HepG2 (cell line): ENCODE measurements around the gene SIAH1. TPM values are rescaled to one million over a fixed set of nuclear protein-coding genes. Genes with fewer than 3 reads are reported as not detected.

Source experiments
- CEBPB ChIP-seq: IDR thresholded peaks from 2 replicates; pipeline ENCODE4 v1.6.1; 2011; ENCODE audit warnings: low read depth, low read length, improper control_type of control experiment, borderline replicate concordance
- ELF4 ChIP-seq: sonication (generic); formaldehyde crosslinking; IDR thresholded peaks from 2 replicates; pipeline ENCODE4 v1.5.0; 2020; ENCODE audit warnings: missing genetic modification reagents, mild to moderate bottlenecking, moderate library complexity, borderline replicate concordance
- HDAC2 ChIP-seq: sonication (generic); formaldehyde crosslinking; IDR thresholded peaks from 2 replicates; pipeline ENCODE4 v1.4.0; 2020; ENCODE audit warnings: missing genetic modification reagents
- KDM5B ChIP-seq: sonication (generic); formaldehyde crosslinking; IDR thresholded peaks from 2 replicates; pipeline ENCODE4 v1.4.0; 2020; ENCODE audit warnings: missing genetic modification reagents, mild to moderate bottlenecking, borderline replicate concordance
- NCOA2 ChIP-seq: sonication (generic); formaldehyde crosslinking; IDR thresholded peaks from 2 replicates; pipeline ENCODE4 v1.8.0; 2022; ENCODE audit warnings: inconsistent platforms
- SIX1 ChIP-seq: sonication (generic); formaldehyde crosslinking; IDR thresholded peaks from 2 replicates; pipeline ENCODE4 v1.4.0; 2020; ENCODE audit warnings: missing genetic modification reagents, borderline replicate concordance
- SMAD3 ChIP-seq: sonication (generic); formaldehyde crosslinking; IDR thresholded peaks from 2 replicates; pipeline ENCODE4 v1.4.0; 2020; ENCODE audit warnings: missing genetic modification reagents
- TOPORS ChIP-seq: sonication (generic); formaldehyde crosslinking; IDR thresholded peaks from 2 replicates; pipeline ENCODE4 v1.8.0; 2023; ENCODE audit warnings: mild to moderate bottlenecking, missing genetic modification reagents
- ZBTB38 ChIP-seq: sonication (generic); formaldehyde crosslinking; IDR thresholded peaks from 2 replicates; pipeline ENCODE4 v1.5.1; 2020; ENCODE audit warnings: mild to moderate bottlenecking, missing genetic modification reagents
- ZC3H4 ChIP-seq: sonication (generic); formaldehyde crosslinking; IDR thresholded peaks from 2 replicates; pipeline ENCODE4 v1.4.0; 2020; ENCODE audit warnings: missing genetic modification reagents, borderline replicate concordance
- ZKSCAN8 ChIP-seq: IDR thresholded peaks from 2 replicates; pipeline ENCODE4 v1.6.1; 2016; ENCODE audit warnings: borderline replicate concordance, missing genetic modification reagents, missing compliant biosample characterization
- ZNF256 ChIP-seq: sonication (generic); formaldehyde crosslinking; conservative IDR thresholded peaks from 2 replicates; pipeline ENCODE4 v1.4.0; 2020; ENCODE audit warnings: missing genetic modification reagents
- ZNF709 ChIP-seq: sonication (generic); formaldehyde crosslinking; IDR thresholded peaks from 2 replicates; pipeline ENCODE4 v1.5.0; 2020; ENCODE audit warnings: mild to moderate bottlenecking, missing genetic modification reagents
- ZNF749 ChIP-seq: sonication (generic); formaldehyde crosslinking; IDR thresholded peaks from 2 replicates; pipeline ENCODE4 v1.8.0; 2022; ENCODE audit warnings: mild to moderate bottlenecking, missing genetic modification reagents, moderate library complexity, borderline replicate concordance
- ZNF878 ChIP-seq: sonication (generic); formaldehyde crosslinking; IDR thresholded peaks from 2 replicates; pipeline ENCODE4 v1.8.1; 2023; ENCODE audit warnings: mild to moderate bottlenecking, missing genetic modification reagents, moderate library complexity
- polyA plus RNA-seq, 8 experiments: library from polyadenylated mRNA; depleted of rRNA in 3 of 8; stranded (reverse) in 7 of 8; unstranded in 1 of 8; fragments of >200 nt; fragmentation: Illumina TruSeq in 4 of 8; extraction: Trizol in 4 of 8; gene quantifications; 2 replicates each; pipeline versions ENCODE4 v1.2.1 to v1.2.3, GENCODE V29; 2011 to 2016; ENCODE audit warnings: low read depth in 4 of 8, missing spikeins in 1 of 8, mixed read lengths in 1 of 8; ENCODE audit not compliant: insufficient read depth in 1 of 8
- total RNA-seq, 5 experiments: library from RNA; depleted of rRNA; stranded (reverse); fragments of >200 nt; fragmentation: Illumina TruSeq; extraction: Trizol; gene quantifications; 2 replicates each; pipeline ENCODE4 v1.2.3, GENCODE V29; 2016; ENCODE audit warnings: low read depth in 1 of 5
- TF ChIP-seq, protein P1 (sequence below): sonication (generic); formaldehyde crosslinking; conservative IDR thresholded peaks from 2 replicates; pipeline ENCODE4 v1.4.0; 2020; ENCODE audit warnings: mild to moderate bottlenecking, missing genetic modification reagents, moderate library complexity
- TF ChIP-seq, protein P2 (sequence below): sonication (generic); formaldehyde crosslinking; IDR thresholded peaks from 2 replicates; pipeline ENCODE4 v1.5.0; 2020; ENCODE audit warnings: missing genetic modification reagents
- TF ChIP-seq, protein P3 (sequence below): IDR thresholded peaks from 2 replicates; pipeline ENCODE4 v1.6.1; 2016; ENCODE audit warnings: missing genetic modification reagents, missing compliant biosample characterization
- TF ChIP-seq, protein P4 (sequence below): sonication (generic); formaldehyde crosslinking; IDR thresholded peaks from 2 replicates; pipeline ENCODE4 v1.4.0; 2020; ENCODE audit warnings: missing genetic modification reagents
- TF ChIP-seq, protein P5 (sequence below): sonication (generic); formaldehyde crosslinking; conservative IDR thresholded peaks from 2 replicates; pipeline ENCODE4 v1.8.1; 2023; ENCODE audit warnings: missing genetic modification reagents

Gene SIAH1
- total and polyA plus RNA-seq, 2 of the 13 experiments (the other 11 are each of a cell fraction or from before 2014, with no cell fraction given) = 16.0 to 28.6 TPM

DNA sequence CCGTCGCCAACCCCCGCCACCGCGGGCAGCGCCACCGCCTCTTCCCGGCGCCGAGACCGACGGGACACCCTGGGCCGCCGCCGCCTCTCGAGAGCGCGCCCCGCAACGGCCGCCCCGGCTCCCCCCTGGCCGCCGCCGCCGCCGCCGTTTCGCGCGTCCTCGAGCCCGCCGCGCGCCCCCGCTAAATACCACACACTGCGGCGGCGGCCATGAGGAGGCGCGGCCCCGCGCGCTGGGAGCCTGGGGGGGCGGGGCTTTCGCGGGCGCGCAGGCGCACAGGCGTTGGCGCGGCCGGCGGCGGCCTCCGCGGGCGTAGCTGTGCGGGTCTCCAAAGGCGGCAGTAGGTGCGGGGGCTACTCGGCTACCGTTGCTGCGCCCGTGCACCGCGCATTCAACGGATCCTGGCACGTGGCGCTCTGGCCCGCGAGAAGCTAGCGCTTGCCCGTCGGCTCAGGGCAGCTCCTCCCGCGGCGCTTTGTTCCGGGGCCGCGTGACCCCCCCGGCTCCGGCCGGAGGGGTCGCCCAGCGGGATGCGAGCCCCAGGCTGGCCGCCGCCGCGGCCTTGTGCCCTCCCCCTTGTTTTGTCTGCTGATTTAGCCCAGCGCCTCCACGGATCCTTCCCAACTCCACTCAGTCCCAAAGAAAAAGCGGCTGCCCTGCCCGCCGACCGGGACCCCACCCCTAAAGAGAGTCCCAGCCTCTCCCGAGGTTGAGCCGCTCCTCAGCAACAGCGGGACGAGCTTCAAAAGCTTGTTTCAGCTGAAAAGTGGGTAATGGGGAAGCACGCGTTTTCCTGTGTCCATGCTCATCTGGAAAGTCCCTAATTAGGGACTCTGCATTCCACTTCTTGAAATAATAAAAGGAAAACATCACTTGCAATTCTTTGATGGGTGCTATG, at the start of gene SIAH1 (continued):
- TF ChIP-seq, protein P1, sequence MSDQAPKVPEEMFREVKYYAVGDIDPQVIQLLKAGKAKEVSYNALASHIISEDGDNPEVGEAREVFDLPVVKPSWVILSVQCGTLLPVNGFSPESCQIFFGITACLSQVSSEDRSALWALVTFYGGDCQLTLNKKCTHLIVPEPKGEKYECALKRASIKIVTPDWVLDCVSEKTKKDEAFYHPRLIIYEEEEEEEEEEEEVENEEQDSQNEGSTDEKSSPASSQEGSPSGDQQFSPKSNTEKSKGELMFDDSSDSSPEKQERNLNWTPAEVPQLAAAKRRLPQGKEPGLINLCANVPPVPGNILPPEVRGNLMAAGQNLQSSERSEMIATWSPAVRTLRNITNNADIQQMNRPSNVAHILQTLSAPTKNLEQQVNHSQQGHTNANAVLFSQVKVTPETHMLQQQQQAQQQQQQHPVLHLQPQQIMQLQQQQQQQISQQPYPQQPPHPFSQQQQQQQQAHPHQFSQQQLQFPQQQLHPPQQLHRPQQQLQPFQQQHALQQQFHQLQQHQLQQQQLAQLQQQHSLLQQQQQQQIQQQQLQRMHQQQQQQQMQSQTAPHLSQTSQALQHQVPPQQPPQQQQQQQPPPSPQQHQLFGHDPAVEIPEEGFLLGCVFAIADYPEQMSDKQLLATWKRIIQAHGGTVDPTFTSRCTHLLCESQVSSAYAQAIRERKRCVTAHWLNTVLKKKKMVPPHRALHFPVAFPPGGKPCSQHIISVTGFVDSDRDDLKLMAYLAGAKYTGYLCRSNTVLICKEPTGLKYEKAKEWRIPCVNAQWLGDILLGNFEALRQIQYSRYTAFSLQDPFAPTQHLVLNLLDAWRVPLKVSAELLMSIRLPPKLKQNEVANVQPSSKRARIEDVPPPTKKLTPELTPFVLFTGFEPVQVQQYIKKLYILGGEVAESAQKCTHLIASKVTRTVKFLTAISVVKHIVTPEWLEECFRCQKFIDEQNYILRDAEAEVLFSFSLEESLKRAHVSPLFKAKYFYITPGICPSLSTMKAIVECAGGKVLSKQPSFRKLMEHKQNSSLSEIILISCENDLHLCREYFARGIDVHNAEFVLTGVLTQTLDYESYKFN (CRISPR knock-in tag) = no peak
- TF ChIP-seq ZNF256 = no peak
- TF ChIP-seq, protein P2, sequence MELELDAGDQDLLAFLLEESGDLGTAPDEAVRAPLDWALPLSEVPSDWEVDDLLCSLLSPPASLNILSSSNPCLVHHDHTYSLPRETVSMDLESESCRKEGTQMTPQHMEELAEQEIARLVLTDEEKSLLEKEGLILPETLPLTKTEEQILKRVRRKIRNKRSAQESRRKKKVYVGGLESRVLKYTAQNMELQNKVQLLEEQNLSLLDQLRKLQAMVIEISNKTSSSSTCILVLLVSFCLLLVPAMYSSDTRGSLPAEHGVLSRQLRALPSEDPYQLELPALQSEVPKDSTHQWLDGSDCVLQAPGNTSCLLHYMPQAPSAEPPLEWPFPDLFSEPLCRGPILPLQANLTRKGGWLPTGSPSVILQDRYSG (CRISPR knock-in tag) = no peak
- no peak; the same call in 1 of the 2 replicates for TF ChIP-seq SIX1 (CRISPR knock-in tag)
- no peak for TF ChIP-seq SMAD3
- TF ChIP-seq, protein P3, sequence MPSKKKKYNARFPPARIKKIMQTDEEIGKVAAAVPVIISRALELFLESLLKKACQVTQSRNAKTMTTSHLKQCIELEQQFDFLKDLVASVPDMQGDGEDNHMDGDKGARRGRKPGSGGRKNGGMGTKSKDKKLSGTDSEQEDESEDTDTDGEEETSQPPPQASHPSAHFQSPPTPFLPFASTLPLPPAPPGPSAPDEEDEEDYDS (CRISPR knock-in tag) = no peak
- no peak for TF ChIP-seq CEBPB
- TF ChIP-seq ZNF749 (CRISPR knock-in tag) = 0 out of 2 replicates have a peak, but pooled peaks have one; percentile 51
- peak; percentile 79 for TF ChIP-seq ZBTB38 (CRISPR knock-in tag)
- 0 out of 2 replicates have a peak, but pooled peaks have one; percentile 16 for TF ChIP-seq HDAC2 (CRISPR knock-in tag)
- TF ChIP-seq ELF4 (CRISPR knock-in tag) = no peak
- TF ChIP-seq ZNF878 (CRISPR knock-in tag) = 0 out of 2 replicates have a peak, but pooled peaks have one; percentile 40
- TF ChIP-seq ZC3H4 (CRISPR knock-in tag) = no peak
- peak; percentile 40; the same call in 1 of the 2 replicates for TF ChIP-seq ZNF709
- no peak; the same call in 1 of the 2 replicates for TF ChIP-seq NCOA2
- TF ChIP-seq ZKSCAN8 (CRISPR knock-in tag) = no peak
- TF ChIP-seq KDM5B = peak; percentile 98
- TF ChIP-seq, protein P4, sequence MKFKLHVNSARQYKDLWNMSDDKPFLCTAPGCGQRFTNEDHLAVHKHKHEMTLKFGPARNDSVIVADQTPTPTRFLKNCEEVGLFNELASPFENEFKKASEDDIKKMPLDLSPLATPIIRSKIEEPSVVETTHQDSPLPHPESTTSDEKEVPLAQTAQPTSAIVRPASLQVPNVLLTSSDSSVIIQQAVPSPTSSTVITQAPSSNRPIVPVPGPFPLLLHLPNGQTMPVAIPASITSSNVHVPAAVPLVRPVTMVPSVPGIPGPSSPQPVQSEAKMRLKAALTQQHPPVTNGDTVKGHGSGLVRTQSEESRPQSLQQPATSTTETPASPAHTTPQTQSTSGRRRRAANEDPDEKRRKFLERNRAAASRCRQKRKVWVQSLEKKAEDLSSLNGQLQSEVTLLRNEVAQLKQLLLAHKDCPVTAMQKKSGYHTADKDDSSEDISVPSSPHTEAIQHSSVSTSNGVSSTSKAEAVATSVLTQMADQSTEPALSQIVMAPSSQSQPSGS (CRISPR knock-in tag) = peak; percentile 36; the same call in 1 of the 2 replicates
- TF ChIP-seq, protein P5, sequence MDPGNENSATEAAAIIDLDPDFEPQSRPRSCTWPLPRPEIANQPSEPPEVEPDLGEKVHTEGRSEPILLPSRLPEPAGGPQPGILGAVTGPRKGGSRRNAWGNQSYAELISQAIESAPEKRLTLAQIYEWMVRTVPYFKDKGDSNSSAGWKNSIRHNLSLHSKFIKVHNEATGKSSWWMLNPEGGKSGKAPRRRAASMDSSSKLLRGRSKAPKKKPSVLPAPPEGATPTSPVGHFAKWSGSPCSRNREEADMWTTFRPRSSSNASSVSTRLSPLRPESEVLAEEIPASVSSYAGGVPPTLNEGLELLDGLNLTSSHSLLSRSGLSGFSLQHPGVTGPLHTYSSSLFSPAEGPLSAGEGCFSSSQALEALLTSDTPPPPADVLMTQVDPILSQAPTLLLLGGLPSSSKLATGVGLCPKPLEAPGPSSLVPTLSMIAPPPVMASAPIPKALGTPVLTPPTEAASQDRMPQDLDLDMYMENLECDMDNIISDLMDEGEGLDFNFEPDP = peak; percentile 97
- no peak for TF ChIP-seq TOPORS (CRISPR knock-in tag)
